HL-60 (cell line): ENCODE data around the gene TLE3.

ENCODE experiments used
- CTCF ChIP-seq: IDR thresholded peaks from one replicate; pipeline ENCODE4 v1.5.1; 2011; ENCODE audit warnings: low read length, control low read depth, inconsistent platforms; ENCODE audit not compliant: insufficient read depth
- GABPA ChIP-seq: IDR thresholded peaks from 2 replicates; pipeline ENCODE4 v1.6.1; 2012; ENCODE audit warnings: low read depth
- POLR2AphosphoS5 ChIP-seq: IDR thresholded peaks from 2 replicates; pipeline ENCODE4 v1.6.1; 2012; ENCODE audit warnings: low read depth
- SPI1 ChIP-seq: IDR thresholded peaks from 2 replicates; pipeline ENCODE4 v1.6.1; 2012; ENCODE audit warnings: low read depth, mild to moderate bottlenecking, borderline replicate concordance
- TF ChIP-seq, protein P1 (sequence below): IDR thresholded peaks from 2 replicates; pipeline ENCODE4 v1.6.1; 2012; ENCODE audit warnings: low read depth; ENCODE audit not compliant: insufficient replicate concordance

- no peak for TF ChIP-seq POLR2AphosphoS5
- no peak for TF ChIP-seq CTCF
- TF ChIP-seq, protein P1, sequence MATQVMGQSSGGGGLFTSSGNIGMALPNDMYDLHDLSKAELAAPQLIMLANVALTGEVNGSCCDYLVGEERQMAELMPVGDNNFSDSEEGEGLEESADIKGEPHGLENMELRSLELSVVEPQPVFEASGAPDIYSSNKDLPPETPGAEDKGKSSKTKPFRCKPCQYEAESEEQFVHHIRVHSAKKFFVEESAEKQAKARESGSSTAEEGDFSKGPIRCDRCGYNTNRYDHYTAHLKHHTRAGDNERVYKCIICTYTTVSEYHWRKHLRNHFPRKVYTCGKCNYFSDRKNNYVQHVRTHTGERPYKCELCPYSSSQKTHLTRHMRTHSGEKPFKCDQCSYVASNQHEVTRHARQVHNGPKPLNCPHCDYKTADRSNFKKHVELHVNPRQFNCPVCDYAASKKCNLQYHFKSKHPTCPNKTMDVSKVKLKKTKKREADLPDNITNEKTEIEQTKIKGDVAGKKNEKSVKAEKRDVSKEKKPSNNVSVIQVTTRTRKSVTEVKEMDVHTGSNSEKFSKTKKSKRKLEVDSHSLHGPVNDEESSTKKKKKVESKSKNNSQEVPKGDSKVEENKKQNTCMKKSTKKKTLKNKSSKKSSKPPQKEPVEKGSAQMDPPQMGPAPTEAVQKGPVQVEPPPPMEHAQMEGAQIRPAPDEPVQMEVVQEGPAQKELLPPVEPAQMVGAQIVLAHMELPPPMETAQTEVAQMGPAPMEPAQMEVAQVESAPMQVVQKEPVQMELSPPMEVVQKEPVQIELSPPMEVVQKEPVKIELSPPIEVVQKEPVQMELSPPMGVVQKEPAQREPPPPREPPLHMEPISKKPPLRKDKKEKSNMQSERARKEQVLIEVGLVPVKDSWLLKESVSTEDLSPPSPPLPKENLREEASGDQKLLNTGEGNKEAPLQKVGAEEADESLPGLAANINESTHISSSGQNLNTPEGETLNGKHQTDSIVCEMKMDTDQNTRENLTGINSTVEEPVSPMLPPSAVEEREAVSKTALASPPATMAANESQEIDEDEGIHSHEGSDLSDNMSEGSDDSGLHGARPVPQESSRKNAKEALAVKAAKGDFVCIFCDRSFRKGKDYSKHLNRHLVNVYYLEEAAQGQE, result no peak
- no peak for TF ChIP-seq SPI1
- no peak for TF ChIP-seq GABPA
Measured at GRCh38 chr15:70046679-70047369, 50.9 kb downstream of the TLE3 start.
